Measurements from ENCODE around the gene ASCL5.

DNA sequence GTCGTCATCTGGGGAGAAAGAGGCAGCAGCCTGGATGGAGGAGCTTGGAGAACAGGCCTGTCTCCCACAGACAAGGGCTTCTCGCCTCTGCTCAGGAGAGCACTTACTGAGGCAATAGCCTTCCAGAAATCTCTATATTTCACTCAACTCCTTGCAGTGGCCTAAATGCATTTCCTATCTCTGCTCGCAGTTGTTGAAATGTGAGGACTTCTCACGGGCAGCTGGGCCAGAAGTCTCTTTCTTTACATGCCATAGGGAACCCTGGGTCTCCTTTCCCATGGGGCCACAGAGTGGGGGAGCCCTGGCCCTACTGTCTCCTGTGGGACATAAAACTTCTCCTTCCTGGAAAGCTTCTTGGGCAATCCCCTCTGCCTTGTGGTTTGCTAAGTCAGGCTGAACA, 60.0 kb downstream of the ASCL5 start:
- TF ChIP-seq POLR2AphosphoS5 (IDR thresholded peaks at IDR 0.05; ENCODE audit: low read depth, low read length) (no peak), TCF7L2 (IDR thresholded peaks at IDR 0.05; ENCODE audit: low read depth, low read length) (no peak)
- TF ChIP-seq, protein P1, sequence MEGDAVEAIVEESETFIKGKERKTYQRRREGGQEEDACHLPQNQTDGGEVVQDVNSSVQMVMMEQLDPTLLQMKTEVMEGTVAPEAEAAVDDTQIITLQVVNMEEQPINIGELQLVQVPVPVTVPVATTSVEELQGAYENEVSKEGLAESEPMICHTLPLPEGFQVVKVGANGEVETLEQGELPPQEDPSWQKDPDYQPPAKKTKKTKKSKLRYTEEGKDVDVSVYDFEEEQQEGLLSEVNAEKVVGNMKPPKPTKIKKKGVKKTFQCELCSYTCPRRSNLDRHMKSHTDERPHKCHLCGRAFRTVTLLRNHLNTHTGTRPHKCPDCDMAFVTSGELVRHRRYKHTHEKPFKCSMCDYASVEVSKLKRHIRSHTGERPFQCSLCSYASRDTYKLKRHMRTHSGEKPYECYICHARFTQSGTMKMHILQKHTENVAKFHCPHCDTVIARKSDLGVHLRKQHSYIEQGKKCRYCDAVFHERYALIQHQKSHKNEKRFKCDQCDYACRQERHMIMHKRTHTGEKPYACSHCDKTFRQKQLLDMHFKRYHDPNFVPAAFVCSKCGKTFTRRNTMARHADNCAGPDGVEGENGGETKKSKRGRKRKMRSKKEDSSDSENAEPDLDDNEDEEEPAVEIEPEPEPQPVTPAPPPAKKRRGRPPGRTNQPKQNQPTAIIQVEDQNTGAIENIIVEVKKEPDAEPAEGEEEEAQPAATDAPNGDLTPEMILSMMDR (IDR thresholded peaks at IDR 0.05) = no peak
- TF ChIP-seq, protein P2, sequence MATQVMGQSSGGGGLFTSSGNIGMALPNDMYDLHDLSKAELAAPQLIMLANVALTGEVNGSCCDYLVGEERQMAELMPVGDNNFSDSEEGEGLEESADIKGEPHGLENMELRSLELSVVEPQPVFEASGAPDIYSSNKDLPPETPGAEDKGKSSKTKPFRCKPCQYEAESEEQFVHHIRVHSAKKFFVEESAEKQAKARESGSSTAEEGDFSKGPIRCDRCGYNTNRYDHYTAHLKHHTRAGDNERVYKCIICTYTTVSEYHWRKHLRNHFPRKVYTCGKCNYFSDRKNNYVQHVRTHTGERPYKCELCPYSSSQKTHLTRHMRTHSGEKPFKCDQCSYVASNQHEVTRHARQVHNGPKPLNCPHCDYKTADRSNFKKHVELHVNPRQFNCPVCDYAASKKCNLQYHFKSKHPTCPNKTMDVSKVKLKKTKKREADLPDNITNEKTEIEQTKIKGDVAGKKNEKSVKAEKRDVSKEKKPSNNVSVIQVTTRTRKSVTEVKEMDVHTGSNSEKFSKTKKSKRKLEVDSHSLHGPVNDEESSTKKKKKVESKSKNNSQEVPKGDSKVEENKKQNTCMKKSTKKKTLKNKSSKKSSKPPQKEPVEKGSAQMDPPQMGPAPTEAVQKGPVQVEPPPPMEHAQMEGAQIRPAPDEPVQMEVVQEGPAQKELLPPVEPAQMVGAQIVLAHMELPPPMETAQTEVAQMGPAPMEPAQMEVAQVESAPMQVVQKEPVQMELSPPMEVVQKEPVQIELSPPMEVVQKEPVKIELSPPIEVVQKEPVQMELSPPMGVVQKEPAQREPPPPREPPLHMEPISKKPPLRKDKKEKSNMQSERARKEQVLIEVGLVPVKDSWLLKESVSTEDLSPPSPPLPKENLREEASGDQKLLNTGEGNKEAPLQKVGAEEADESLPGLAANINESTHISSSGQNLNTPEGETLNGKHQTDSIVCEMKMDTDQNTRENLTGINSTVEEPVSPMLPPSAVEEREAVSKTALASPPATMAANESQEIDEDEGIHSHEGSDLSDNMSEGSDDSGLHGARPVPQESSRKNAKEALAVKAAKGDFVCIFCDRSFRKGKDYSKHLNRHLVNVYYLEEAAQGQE (IDR thresholded peaks at IDR 0.05; ENCODE audit: insufficient read depth in 1 of 2, low read depth in 2 of 2, low read length in 1 of 2) = no peak

Measured in Panc1 (cell line).